GM23248 (cell line): ENCODE data around the gene PIP5K1B. TPM values are rescaled to one million over a fixed set of nuclear protein-coding genes. Genes with fewer than 3 reads are reported as not detected.

ENCODE experiments used
- DNase-seq: peaks from one replicate; pipeline ENCODE4 v3.0.0-alpha.2; 2015
- H2AFZ ChIP-seq: fragments of 200-600 bp; sonication (generic); 2 replicates; pipeline ENCODE4 v1.6.1; 2016; ENCODE audit warnings: antibody characterized with exemption
- H3F3A ChIP-seq: fragments of 200-600 bp; sonication (generic); 2 replicates; pipeline ENCODE4 v1.6.1; 2016; ENCODE audit warnings: mild to moderate bottlenecking, antibody characterized with exemption, mixed run types; ENCODE audit not compliant: insufficient read depth
- H3K27ac ChIP-seq: fragments of 200-600 bp; sonication (generic); 2 replicates; pipeline ENCODE4 v1.5.1; 2016; ENCODE audit warnings: mild to moderate bottlenecking
- H3K27me3 ChIP-seq: fragments of 200-600 bp; sonication (generic); replicated peaks from 2 replicates; pipeline ENCODE4 v1.6.1; 2016; ENCODE audit warnings: mild to moderate bottlenecking; ENCODE audit not compliant: insufficient read depth
- H3K36me3 ChIP-seq: fragments of 200-600 bp; sonication (generic); 2 replicates; pipeline ENCODE4 v1.6.1; 2016; ENCODE audit warnings: low read depth, mild to moderate bottlenecking
- H3K4me1 ChIP-seq: fragments of 200-600 bp; sonication (generic); 2 replicates; pipeline ENCODE4 v1.6.1; 2016; ENCODE audit warnings: mild to moderate bottlenecking; ENCODE audit not compliant: insufficient read depth
- H3K4me2 ChIP-seq: fragments of 200-600 bp; sonication (generic); one replicate; pipeline ENCODE4 v1.6.1; 2016; ENCODE audit warnings: mild to moderate bottlenecking; ENCODE audit not compliant: unreplicated experiment
- H3K4me3 ChIP-seq: fragments of 200-600 bp; sonication (generic); 2 replicates; pipeline ENCODE4 v1.5.1; 2016; ENCODE audit warnings: mild to moderate bottlenecking
- H3K79me2 ChIP-seq: fragments of 200-600 bp; sonication (generic); 2 replicates; pipeline ENCODE4 v1.6.1; 2016; ENCODE audit warnings: mild to moderate bottlenecking; ENCODE audit not compliant: insufficient read depth
- H3K9ac ChIP-seq: fragments of 200-600 bp; sonication (generic); 2 replicates; pipeline ENCODE4 v1.6.1; 2016; ENCODE audit warnings: mild to moderate bottlenecking
- H3K9me2 ChIP-seq: fragments of 200-600 bp; sonication (generic); 2 replicates; pipeline ENCODE4 v1.6.1; 2016; ENCODE audit warnings: mixed run types, mild to moderate bottlenecking, moderate library complexity; ENCODE audit not compliant: insufficient read depth
- H3K9me3 ChIP-seq: fragments of 200-600 bp; sonication (generic); one replicate; pipeline ENCODE4 v1.6.1; 2017; ENCODE audit warnings: low read depth
- H4K20me1 ChIP-seq: fragments of 200-600 bp; sonication (generic); 2 replicates; pipeline ENCODE4 v1.6.0; 2016; ENCODE audit not compliant: insufficient read depth
- EZH2 ChIP-seq: fragments of 200-600 bp; sonication (generic); IDR thresholded peaks from 2 replicates; pipeline ENCODE4 v1.6.1; 2018; ENCODE audit warnings: antibody characterized with exemption, mild to moderate bottlenecking; ENCODE audit not compliant: insufficient read depth, poor library complexity, severe bottlenecking
- EZH2phosphoT487 ChIP-seq: fragments of 200-600 bp; sonication (generic); IDR thresholded peaks from 2 replicates; pipeline ENCODE4 v1.6.1; 2018; ENCODE audit warnings: antibody characterized with exemption, moderate library complexity, mild to moderate bottlenecking, low read depth; ENCODE audit not compliant: insufficient read depth
- WGBS, 2 experiments: methylation state at CpG; one replicate each; pipeline ENCODE4 v1.1.6; 2015 to 2017; ENCODE audit warnings: low lambda C conversion rate in 2 of 2, low coverage in 1 of 2; ENCODE audit errors: missing lambda C conversion rate in 2 of 2; 5-methylcytosine and 5-hydroxymethylcytosine counted together
- in situ Hi-C: fragments of 300-500 bp; cut with MboI; formaldehyde crosslinking; loops from 2 replicates; pipeline ENCODE4 v1.15.0; 2020
- polyA plus RNA-seq: library from polyadenylated mRNA; unstranded; fragments of >200 nt; fragmentation: Nextera tagmentation; extraction: Ambion mirVana; gene quantifications from 2 replicates; pipeline ENCODE4 v1.2.1, GENCODE V29; 2016
- total RNA-seq: library from RNA; depleted of rRNA; stranded (reverse); fragments of >200 nt; shearing (Covaris generic); gene quantifications from 2 replicates; pipeline ENCODE4 v1.2.3, GENCODE V29; 2014

Gene PIP5K1B
- total and polyA plus RNA-seq, 2 experiments from 2014 or later, result not detected

GRCh38 chr9:68780720-68781119, 75.7 kb downstream of the PIP5K1B start:
- Histone ChIP-seq H3K4me3 (peak overlapping the region; percentile 89), H3K4me1 (peaks cover 27% of the 10 kb centered on the region), H2AFZ (peak overlapping the region; percentile 100), H3K4me2 (peak overlapping the region; percentile 95), H3K36me3 (no peaks in the 10 kb centered on the region), H3K9me3 (no peaks in the 10 kb centered on the region), H4K20me1 (no peaks in the 10 kb centered on the region), H3K27ac (peak overlapping the region; percentile 85), H3K9me2 (no peaks in the 10 kb centered on the region), H3K79me2 (peaks cover 34% of the 10 kb centered on the region), H3F3A (no peaks in the 10 kb centered on the region), H3K9ac (peak overlapping the region; percentile 96), H3K27me3 (no peaks in the 10 kb centered on the region)
- DNase-seq, result peak; percentile 36
- in situ Hi-C loops, result no loop called here
- WGBS, 2 experiments, result 10 to 11% methylated on average over 7 of the region's 7 CpGs
- TF ChIP-seq EZH2 (no peak), EZH2phosphoT487 (no peak)

GRCh38 chr9:68781928-68782327, 76.9 kb downstream of the PIP5K1B start:
- Histone ChIP-seq H3F3A (no peaks in the 10 kb centered on the region), H2AFZ (no peak overlapping the region), H3K36me3 (no peaks in the 10 kb centered on the region), H3K9me3 (no peaks in the 10 kb centered on the region), H3K9ac (no peak overlapping the region), H3K9me2 (no peaks in the 10 kb centered on the region), H3K79me2 (peaks cover 34% of the 10 kb centered on the region), H3K27ac (no peak overlapping the region), H3K27me3 (no peaks in the 10 kb centered on the region), H3K4me2 (peak overlapping the region; percentile 95), H3K4me3 (peak overlapping the region; percentile 11; the same call in 1 of the 2 replicates), H3K4me1 (peaks cover 27% of the 10 kb centered on the region), H4K20me1 (no peaks in the 10 kb centered on the region)
- no peak for DNase-seq
- TF ChIP-seq EZH2phosphoT487, result no peak
- no peak for TF ChIP-seq EZH2
- in situ Hi-C loops, result no loop called here

- in situ Hi-C loops, result no loop called here
- no peaks in the 10 kb centered on the region for H4K20me1 ChIP-seq
- 69 to 71% methylated on average over 3 of the region's 3 CpGs for WGBS, 2 experiments
These were observed 77.5 kb downstream of the PIP5K1B start for GRCh38 chr9:68782546-68782945.

GRCh38 chr9:68785965-68786364, 80.9 kb downstream of the PIP5K1B start:
- no peaks in the 10 kb centered on the region for H3K9me3 ChIP-seq
- TF ChIP-seq EZH2 (no peak), EZH2phosphoT487 (no peak)
- H3K4me1 ChIP-seq, result peaks cover 24% of the 10 kb centered on the region
- H3K4me2 ChIP-seq, result no peak overlapping the region
- no peaks in the 10 kb centered on the region for H4K20me1 ChIP-seq
- 49 to 53% methylated on average over 2 of the region's 2 CpGs for WGBS, 2 experiments
- DNase-seq, result no peak
- in situ Hi-C loops, result no loop called here
- no peaks in the 10 kb centered on the region for H3K36me3 ChIP-seq
- H3K9me2 ChIP-seq, result no peaks in the 10 kb centered on the region
- H3K79me2 ChIP-seq, result peaks cover 26% of the 10 kb centered on the region
- H3K9ac ChIP-seq, result no peak overlapping the region
- H3F3A ChIP-seq, result no peaks in the 10 kb centered on the region
- no peak overlapping the region for H3K4me3 ChIP-seq
- H2AFZ ChIP-seq, result no peak overlapping the region
- H3K27ac ChIP-seq, result no peak overlapping the region
- H3K27me3 ChIP-seq, result no peaks in the 10 kb centered on the region

More at GRCh38 chr9:68782546-68782945, 77.5 kb downstream of the PIP5K1B start:
- Histone ChIP-seq H3K36me3 (no peaks in the 10 kb centered on the region), H3K9me2 (no peaks in the 10 kb centered on the region), H3K4me2 (peak overlapping the region; percentile 95), H2AFZ (no peak overlapping the region), H3K79me2 (peaks cover 34% of the 10 kb centered on the region), H3K27ac (no peak overlapping the region), H3K4me3 (peak overlapping the region; percentile 11; the same call in 1 of the 2 replicates), H3K9me3 (no peaks in the 10 kb centered on the region), H3K9ac (no peak overlapping the region), H3F3A (no peaks in the 10 kb centered on the region), H3K4me1 (peaks cover 27% of the 10 kb centered on the region), H3K27me3 (no peaks in the 10 kb centered on the region)
- TF ChIP-seq EZH2 (no peak), EZH2phosphoT487 (no peak)
- no peak for DNase-seq

GRCh38 chr9:68791169-68791568, 86.1 kb downstream of the PIP5K1B start:
- Histone ChIP-seq H4K20me1 (no peaks in the 10 kb centered on the region), H3K9ac (no peak overlapping the region), H3K4me3 (no peak overlapping the region), H3K9me3 (no peaks in the 10 kb centered on the region), H3K36me3 (no peaks in the 10 kb centered on the region), H3K79me2 (no peaks in the 10 kb centered on the region), H3K4me1 (no peaks in the 10 kb centered on the region), H3K27ac (no peak overlapping the region), H3K9me2 (no peaks in the 10 kb centered on the region), H2AFZ (no peak overlapping the region), H3F3A (no peaks in the 10 kb centered on the region), H3K27me3 (no peaks in the 10 kb centered on the region; the same call in 1 of the 2 replicates), H3K4me2 (no peak overlapping the region)
- TF ChIP-seq EZH2 (no peak), EZH2phosphoT487 (no peak)
- no peak for DNase-seq
- in situ Hi-C loops, result no loop called here
- WGBS, 2 experiments, result 67 to 71% methylated on average over 3 of the region's 3 CpGs
